ENCODE measurements around the gene HMGN3.

HMGN3 gene

GRCh38 chr6:79159846-79160245 is 74.6 kb downstream of the HMGN3 start:
- no peak for TF ChIP-seq CTCF (IDR thresholded peaks at IDR 0.05; ENCODE audit: control insufficient read depth, insufficient read depth, low read depth, low read length, missing control alignments)
- H3K4me3 ChIP-seq (ENCODE audit: control insufficient read depth, low read depth, low read length), result no peak overlapping the region
- DNase-seq (ENCODE audit: low read depth), result no peak

GRCh38 chr6:79158856-79159516 is 75.5 kb downstream of the HMGN3 start:
- no peak overlapping the region for H3K4me3 ChIP-seq (ENCODE audit: control insufficient read depth, low read depth, low read length)
- DNase-seq (ENCODE audit: low read depth), result no peak
- no peak for TF ChIP-seq CTCF (IDR thresholded peaks at IDR 0.05; ENCODE audit: control insufficient read depth, insufficient read depth, low read depth, low read length, missing control alignments)

GRCh38 chr6:79157961-79158644 is 76.4 kb downstream of the HMGN3 start:
- H3K4me3 ChIP-seq (ENCODE audit: control insufficient read depth, low read depth, low read length), result no peak overlapping the region
- no peak for TF ChIP-seq CTCF (IDR thresholded peaks at IDR 0.05; ENCODE audit: control insufficient read depth, insufficient read depth, low read depth, low read length, missing control alignments)
- DNase-seq (ENCODE audit: low read depth), result no peak

- H3K4me3 ChIP-seq (ENCODE audit: control insufficient read depth, low read depth, low read length), result no peak overlapping the region
- no peak for DNase-seq (ENCODE audit: low read depth)
- no peak for TF ChIP-seq CTCF (IDR thresholded peaks at IDR 0.05; ENCODE audit: control insufficient read depth, insufficient read depth, low read depth, low read length, missing control alignments)
Observed at GRCh38 chr6:79152269-79152737, 82.2 kb downstream of the HMGN3 start.

Measured in AG09309 (cell line).